Measurements from ENCODE around the gene PHACTR4.

- TF ChIP-seq NBN (IDR thresholded peaks at IDR 0.05; ENCODE audit: low read depth) (no peak), SRF (CRISPR knock-in tag; IDR thresholded peaks at IDR 0.05) (no peak), ZNF740 (CRISPR knock-in tag; IDR thresholded peaks at IDR 0.05) (no peak), ZNF740 (tag; IDR thresholded peaks at IDR 0.05) (no peak), CC2D1A (IDR thresholded peaks at IDR 0.05) (no peak), CTCF (IDR thresholded peaks at IDR 0.05 in 2 of 3, conservative IDR thresholded peaks at IDR 0.05 in 1 of 3; ENCODE audit: insufficient read depth in 2 of 3, low read depth in 1 of 3, low read length in 3 of 3) (no peak), FOS (IDR thresholded peaks at IDR 0.05; ENCODE audit: extremely low read depth, insufficient read length) (no peak), MAZ (CRISPR knock-in tag; conservative IDR thresholded peaks at IDR 0.05 in 1 of 2, IDR thresholded peaks at IDR 0.05 in 1 of 2) (no peak), ELF1 (tag; IDR thresholded peaks at IDR 0.05) (no peak), JUND (IDR thresholded peaks at IDR 0.05; ENCODE audit: borderline replicate concordance, low read depth, low read length) (no peak), JUND (tag; IDR thresholded peaks at IDR 0.05; ENCODE audit: borderline replicate concordance, low read depth, low read length) (no peak), EP300 (IDR thresholded peaks at IDR 0.05; ENCODE audit: low read length) (no peak)
Measured at GRCh38 chr1:28409090-28409489, 39.5 kb downstream of the PHACTR4 start.

Data from K562 (cell line).